Stimulated activated CD8-positive, alpha-beta memory T cell treated with anti-CD3 and anti-CD28 coated beads, Interleukin-15, amount 100 ng/mL, for 48 hours (primary cell): ENCODE measurements around the gene FCN1.

ENCODE experiments used
- DNase-seq, 2 donors: peaks; one replicate each; pipeline ENCODE4 v3.0.0-alpha.2; 2020; ENCODE audit warnings: low read depth in 2 of 2

The FCN1 gene

GRCh38 chr9:134913713-134914500 is 3.8 kb downstream of the FCN1 start:
- DNase-seq = no peak

DNA sequence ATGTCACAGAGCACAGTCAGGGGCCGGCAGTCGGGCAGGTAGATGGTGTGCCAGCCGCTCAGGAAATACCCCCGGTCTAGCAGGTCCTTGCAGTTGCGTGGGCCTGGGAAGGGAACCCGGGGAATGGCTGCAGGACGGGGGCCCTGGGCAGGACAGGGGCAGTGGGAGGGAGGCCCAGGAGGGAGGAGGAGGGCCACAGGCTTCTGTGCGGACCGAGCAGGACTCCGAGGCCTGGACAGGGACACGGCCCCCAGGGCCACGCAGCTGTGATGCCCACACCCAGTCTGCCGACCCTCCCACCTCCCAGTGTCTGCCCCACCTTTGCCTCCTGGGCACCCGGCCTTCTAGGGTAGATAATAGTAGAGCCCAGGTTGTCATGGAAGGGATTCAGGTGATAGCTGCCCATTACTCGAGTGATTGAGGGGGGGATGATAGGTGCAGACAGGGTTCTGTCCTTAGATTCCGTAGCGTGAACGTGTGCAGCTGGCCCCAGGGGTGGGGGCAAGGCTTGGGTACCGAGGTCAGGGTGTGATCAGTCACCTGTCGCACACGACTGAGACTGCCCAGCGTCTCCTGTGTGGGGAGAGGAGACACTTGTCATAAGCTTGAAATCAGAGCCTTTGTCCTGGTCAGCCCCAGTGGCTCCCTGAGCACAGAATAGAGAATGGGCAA is 4.5 kb downstream of the FCN1 start:
- no peak for DNase-seq

GRCh38 chr9:134912126-134912840 is 5.4 kb downstream of the FCN1 start:
- DNase-seq = no peak

DNA sequence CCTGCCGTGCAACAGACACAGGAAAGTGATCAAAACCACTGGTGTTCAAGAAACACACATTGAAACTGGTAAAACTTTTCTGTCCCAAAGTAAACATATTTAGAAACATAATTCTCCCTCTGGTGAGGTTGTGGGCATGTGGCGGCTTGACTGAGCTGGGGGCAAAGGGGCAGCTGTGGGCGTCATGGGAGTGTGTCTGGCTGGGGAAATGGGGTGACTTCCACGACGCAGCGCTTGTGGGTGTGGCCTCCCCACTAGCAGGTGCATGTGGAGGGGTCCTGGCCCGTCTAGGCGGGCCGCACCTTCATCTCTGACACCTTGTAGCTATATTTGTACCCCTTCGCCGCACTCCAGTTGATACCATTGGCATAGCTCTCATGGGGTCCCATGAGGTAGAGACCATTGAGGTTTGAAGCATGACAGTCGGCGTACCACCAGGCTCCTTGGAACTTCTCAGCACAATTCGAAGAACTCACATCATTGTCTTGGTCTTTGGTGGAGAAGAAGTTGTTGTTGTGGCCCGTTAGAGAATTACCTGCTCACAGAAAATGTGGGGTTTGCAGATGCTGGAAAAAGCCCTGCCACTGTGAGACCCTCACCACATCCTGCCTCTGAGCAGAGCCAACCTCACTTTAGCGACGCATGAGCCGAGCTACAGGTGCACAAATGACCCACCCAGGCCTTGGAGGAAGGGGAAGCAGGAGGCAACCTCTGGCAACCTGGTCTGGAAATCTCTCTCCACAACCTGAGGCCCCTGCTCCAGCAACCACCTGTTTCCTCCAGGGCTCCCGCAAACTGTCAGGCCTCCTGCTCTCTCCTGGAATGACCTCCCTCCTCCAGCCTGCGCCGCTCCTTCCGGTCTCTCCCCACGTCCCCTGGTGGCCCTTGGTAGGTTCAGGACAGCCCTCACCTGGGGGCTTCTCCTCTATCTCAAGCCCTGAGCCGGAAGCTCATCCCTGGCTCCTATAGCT is 7.9 kb downstream of the FCN1 start:
- DNase-seq = no peak

GRCh38 chr9:134908524-134909309 is 9.0 kb downstream of the FCN1 start:
- DNase-seq = no peak

DNA sequence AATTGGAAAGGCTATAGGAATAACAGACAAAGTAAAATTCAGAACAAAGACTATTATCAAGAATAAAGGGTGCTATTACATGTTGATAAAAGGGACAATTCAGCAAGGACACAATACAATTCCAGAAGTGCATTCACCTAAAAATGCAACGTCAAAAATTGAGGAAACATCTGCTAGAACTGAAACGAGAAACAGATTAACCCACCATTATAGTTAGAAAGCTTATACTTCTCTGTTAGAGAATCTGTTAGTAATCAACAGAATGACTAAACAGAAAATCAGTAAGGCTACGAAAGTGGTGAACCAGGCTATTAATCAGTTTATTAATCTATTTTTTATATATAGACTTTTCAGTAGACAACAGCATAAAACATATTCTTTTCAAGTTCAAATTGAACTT is 14.8 kb downstream of the FCN1 start:
- DNase-seq = no peak

DNA sequence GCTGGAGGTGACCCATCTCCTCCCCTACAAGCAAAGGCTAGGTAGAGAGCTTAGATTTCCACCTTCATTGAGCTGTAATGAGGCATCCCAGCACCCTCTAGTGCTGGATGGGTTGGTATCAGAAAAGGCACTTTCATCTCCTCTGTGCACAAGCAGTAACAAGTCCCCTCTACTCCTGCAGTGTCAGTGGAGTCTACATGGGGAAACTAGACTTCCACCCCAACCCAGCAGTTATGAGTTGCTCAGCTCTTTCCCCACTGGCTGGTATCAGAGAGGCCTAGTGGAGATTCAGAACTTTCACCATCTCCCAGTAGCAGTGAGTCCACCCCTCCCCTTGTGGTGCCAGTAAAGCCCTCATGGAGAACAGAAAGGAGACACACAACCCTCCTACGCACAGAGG is 17.9 kb downstream of the FCN1 start:
- no peak for DNase-seq

DNA sequence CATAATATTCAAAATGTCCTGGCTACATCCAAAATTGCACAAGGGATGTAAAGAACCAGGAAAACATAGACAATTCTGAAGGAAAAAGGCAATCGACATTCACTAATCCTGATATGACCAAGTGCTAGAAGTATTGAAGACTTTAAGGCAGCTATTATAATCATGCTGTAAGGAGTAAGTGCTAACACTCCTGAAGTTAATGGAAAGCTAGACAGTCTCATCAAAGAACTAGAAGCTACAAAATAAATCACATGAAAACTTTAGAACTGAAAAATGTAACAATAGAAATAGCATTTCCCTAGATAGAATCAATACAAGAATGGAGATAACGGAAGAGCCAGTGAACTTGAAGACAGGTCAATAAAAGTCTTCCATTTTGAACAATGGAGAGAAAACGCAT is 18.5 kb downstream of the FCN1 start:
- no peak for DNase-seq

DNA sequence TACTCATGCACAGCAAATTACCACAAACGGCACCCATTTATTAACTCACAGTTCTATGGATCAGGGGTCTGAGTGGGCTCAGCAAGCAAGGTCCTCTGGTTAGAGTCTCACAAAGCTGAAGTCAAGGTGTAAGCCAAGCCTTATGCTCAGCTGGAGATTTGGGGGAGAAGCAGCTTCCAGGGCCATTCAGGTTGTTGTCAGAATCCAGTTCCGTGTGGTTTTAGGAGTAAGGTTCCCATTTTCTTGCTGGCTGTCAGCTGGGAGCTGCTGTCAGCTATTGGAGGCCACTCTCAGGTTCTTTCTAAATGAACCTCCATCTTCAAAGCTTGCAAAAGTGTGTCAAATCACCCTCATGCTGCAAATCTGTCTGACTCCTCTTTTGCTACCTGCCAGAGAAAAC is 19.4 kb downstream of the FCN1 start:
- no peak for DNase-seq

DNA sequence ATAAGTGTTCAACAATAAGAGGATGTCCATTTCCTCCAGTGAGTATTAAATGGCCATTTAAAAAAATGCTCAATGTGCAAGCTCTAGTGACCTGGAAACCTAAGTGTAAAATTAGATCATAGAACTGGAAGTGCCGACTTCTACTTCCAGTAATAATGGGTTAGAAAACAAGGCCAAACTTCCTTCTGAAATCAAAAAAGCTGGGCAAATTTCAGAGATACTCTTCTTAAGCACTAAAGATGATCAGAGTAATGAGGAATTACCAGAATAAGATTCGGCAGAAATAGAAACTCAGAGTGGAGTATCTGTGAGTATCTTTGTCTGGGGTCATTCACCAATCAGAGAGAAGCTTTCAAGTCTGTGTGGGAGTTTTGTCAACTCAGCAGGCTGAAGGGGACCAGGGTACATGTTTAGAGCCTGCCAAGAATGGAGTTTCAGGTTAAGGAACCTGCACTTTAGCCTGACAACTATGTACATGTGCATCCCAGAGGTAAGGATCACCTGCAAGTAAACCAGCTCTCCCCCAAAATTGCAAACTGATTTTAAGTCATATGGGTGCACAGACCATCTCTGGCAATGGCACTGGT is 20.0 kb downstream of the FCN1 start:
- no peak for DNase-seq

DNA sequence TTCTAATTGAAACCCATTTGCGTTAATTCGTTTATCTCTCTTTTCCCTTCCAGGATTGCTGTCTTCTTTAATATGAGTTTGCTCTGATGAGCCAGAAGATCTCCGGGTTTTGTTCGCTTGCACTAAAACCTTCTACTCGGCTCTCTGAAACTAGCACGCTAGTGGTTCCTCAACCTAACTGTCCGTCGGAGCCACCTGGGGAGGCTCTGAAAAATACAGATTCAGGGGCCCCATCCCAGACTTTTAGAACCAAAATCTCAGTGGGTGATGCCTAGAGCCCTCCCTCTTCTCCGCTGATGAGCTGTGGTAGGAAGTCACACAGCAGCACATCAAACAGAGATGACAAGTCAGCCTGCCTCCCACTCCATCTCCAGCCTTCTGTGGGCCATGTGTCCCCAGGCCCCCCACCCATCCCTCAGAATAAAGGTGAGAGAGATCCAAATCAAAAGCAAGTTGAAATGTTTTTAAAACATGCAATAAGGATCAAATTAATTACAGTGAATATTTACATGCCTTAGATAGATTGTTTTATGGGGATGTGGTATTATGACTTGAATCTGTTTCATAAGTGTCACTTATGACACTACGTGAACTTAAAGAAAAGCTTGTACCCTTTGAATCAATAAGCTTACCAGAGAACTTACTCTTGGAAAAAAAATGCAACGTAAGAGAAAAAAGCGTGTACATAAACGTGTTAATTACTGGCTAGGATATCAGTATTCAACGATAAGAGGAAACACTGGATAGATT is 20.7 kb downstream of the FCN1 start:
- no peak for DNase-seq

- no peak for DNase-seq
Measured at GRCh38 chr9:134895908-134896833, 21.5 kb downstream of the FCN1 start.

- no peak for DNase-seq
Measured at GRCh38 chr9:134895567-134895907, 22.2 kb downstream of the FCN1 start.

DNA sequence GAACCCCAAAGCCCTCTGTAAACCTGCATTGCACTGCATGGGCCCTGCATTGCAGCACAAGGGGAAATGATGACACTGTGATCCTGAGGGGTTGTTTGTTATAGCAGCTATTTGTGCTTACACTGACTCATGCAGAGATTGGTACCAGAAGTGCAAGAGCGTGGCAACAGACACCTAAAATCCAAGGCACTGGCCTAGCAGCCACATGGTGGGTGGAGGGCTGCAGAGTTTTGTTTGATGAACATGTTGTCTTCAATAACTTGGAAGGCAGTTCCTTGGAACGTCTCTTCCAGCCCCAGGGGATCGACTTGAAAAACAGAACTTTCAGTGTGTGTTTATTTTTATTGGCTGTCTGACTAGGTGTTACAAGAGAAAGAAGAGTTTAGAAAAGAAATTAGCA is 22.6 kb downstream of the FCN1 start:
- DNase-seq = no peak

- no peak for DNase-seq
Measured at GRCh38 chr9:134894136-134894860, 23.4 kb downstream of the FCN1 start.

DNA sequence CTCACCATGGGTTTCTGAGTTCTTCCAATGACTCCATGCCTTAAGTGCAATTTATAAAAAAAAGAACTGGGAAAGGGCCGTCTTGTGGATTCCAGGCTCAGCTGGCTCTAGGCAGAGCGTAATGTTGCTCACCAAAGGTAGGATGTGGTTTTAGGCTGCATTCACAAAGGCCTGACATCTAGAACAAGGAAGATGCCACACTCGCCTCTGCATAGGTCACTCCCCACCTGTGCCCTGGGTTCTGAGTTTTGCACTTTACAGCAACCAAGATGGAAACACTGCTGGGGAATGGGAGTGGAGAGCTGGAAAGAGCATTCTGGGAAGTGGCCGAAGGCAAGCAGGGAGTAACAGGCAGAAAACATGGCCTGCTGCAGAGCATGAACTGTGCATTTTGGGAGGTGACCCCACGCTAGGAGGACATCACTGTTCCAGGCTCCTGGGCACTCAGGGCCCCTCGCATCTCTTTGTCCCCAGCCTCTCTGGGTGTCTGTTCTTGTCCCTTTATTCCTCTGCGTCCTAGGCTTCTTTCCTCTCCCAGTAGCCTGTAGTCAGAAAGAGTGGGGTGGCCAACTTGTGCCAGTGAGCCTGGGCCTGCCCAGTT is 24.8 kb downstream of the FCN1 start:
- DNase-seq = no peak

DNA sequence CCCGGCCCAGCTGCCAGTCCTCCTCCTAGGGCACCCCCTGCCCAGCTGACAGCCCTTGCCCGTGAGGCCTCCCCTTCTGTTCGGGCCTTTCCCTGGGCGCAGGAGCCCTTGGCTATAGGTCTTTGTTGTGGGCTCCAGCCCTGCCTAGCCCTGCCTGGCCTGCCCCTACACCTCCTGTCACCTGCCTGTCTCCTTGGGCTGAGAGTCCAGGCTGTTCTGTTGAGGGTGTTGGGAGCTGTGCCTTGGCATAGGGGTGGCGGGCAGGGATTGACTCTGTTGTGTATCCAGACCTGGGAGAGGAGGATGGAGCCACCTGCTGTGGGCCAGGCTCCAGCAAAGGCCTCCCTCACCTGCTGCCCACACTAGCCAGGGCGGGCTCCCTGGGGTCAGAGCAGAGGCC is 25.5 kb downstream of the FCN1 start:
- no peak for DNase-seq

DNA sequence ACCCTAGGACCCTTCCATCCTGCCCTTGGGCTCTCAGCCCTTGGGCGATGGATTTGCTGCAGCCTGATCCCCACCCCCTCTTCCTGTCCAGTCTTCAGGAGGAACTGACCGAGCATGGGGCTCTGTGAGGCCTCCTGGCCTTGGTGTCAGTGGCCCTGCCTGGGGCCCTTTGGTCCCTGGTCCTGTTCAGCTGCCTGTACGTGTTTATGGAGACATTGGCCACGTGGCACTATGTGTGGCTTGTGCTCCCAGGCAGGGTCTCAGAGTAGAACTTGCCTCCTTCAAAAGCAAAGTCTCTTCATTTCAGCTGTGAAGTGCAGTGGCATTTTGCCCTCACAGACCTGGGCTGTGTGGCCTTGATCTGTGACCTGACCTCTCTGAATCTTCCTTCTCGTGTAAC is 26.0 kb downstream of the FCN1 start:
- no peak for DNase-seq
